Uterus (tissue), 2 donors: ENCODE measurements around the gene RBM38.
"Not testable (repeated sequence)": the region's sequence is repeated elsewhere in the genome, so short reads cannot be mapped to it uniquely, and the experiment has no call there.

ENCODE experiments used
- CTCF ChIP-seq, 4 experiments: fragments of 200-600 bp in 2 of 4; fragments of 450-650 bp in 2 of 4; sonication (generic) in 2 of 4; IDR thresholded peaks; one replicate each; pipeline ENCODE4 v1.5.1; 2016 to 2019; ENCODE audit warnings: antibody characterized with exemption in 4 of 4, mild to moderate bottlenecking in 2 of 4, moderate library complexity in 1 of 4
- POLR2A ChIP-seq, 2 donors: fragments of 450-650 bp; IDR thresholded peaks; one replicate each; pipeline ENCODE4 v1.6.1; 2016; ENCODE audit warnings: antibody characterized with exemption in 2 of 2, mild to moderate bottlenecking in 1 of 2, moderate library complexity in 1 of 2

GRCh38 chr20:57430201-57430596, 39.0 kb downstream of the RBM38 start:
- not testable (repeated sequence) for TF ChIP-seq CTCF, POLR2A (IDR thresholded peaks at IDR 0.05)
